HG03097 (cell line): ENCODE results near the gene ABCB6.
"Not testable (repeated sequence)": the region's sequence is repeated elsewhere in the genome, so short reads cannot be mapped to it uniquely, and the experiment has no call there.

ENCODE experiments used
- ATAC-seq: cut with Tn5 transposase; IDR thresholded peaks from one replicate; pipeline ENCODE4 v1.9.1; 2021; ENCODE audit not compliant: unreplicated experiment, low FRiP score

Gene ABCB6

DNA sequence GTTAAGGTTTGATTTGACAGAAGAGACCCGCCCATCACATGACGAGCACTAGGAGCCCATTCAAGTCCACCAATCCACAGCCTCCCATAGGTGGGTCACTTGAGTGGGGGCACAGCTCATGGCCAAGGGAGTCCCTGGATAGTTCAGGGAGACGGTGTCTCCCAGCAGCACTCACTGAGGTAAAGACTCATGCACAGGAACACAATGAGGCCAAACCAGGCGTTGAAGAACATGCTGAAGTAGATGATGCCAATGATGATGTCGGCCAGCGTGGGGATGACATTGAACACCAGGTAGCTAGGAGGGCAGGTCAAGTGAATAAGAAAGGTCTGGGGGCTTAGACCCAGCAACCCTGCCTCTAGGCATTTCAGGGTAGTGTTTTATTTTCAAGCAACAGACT lies 4.0 kb downstream of the ABCB6 start:
- ATAC-seq = no peak

DNA sequence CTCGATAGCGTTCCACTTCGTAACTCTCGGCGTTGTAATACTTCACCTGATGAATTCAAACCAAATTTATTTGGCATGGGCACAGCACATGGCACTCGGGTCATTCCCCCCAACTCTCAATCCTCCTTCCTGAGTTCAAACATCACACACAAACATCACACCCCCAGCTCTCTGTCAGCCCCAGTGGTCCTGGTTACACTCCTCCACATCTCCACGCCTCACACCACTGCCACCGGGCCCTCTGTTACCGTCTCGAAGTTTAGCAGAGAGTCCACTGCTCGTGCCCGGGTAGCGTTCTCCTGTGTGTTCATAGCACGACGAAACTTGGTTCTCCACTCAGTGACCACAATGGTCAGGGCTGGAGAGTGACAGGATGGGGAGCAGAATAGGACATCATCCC lies 4.6 kb downstream of the ABCB6 start:
- no peak for ATAC-seq

- ATAC-seq = no peak
These were observed 5.2 kb downstream of the ABCB6 start for GRCh38 chr2:219213486-219214071.

- no peak for ATAC-seq
These were observed 5.7 kb downstream of the ABCB6 start for GRCh38 chr2:219213026-219213415.

GRCh38 chr2:219210886-219211362 lies 7.8 kb downstream of the ABCB6 start:
- ATAC-seq = no peak

- no peak for ATAC-seq
These were observed 8.4 kb downstream of the ABCB6 start for GRCh38 chr2:219210196-219210885.

DNA sequence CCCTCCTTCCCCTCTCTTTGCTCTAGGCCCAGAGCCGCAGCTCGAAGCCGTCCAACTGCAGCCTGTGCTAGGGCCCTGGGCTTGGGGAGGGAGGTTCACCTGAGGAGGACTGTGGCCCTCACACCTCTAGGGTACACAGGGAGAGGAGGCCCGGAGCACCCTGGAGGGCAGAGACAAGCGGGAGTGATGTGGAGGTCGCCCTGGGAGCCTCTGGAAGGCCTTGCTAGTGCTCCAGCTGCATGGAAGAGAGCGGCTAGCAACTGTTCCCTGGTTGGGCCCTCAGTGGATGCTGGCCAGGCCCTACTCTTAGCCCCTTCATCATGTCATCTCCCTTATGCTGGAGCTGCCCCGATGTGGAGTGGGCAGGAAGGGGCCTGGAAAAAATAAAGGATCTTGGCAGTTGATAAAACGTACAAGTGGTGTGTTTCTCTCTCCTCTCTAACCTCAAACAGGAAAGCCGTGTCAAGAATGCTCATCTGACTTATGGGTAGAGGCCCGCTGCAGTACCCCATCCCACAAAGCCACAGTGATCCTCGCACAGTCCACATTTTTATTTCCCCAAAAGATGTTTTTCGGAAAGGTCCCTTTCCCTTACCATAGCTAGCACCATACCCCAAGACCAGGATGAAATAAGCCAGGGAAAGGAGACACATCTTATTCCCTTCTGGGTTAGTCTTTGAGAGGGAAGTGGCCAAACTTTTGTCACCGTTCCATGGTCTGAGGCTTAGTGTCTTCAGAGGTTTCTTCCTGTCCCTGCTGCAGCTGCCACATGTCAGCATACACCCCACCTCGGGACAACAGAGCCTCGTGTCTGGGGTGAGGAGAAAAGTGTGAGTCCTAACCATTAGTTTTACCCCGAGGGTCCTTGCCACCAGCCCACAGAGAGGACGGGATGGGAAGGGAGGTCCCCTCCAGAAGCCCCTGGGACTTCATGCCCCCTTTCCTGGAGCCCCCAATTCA lies 9.2 kb downstream of the ABCB6 start:
- no peak for ATAC-seq

GRCh38 chr2:219207884-219208740 lies 10.6 kb downstream of the ABCB6 start:
- no peak for ATAC-seq

DNA sequence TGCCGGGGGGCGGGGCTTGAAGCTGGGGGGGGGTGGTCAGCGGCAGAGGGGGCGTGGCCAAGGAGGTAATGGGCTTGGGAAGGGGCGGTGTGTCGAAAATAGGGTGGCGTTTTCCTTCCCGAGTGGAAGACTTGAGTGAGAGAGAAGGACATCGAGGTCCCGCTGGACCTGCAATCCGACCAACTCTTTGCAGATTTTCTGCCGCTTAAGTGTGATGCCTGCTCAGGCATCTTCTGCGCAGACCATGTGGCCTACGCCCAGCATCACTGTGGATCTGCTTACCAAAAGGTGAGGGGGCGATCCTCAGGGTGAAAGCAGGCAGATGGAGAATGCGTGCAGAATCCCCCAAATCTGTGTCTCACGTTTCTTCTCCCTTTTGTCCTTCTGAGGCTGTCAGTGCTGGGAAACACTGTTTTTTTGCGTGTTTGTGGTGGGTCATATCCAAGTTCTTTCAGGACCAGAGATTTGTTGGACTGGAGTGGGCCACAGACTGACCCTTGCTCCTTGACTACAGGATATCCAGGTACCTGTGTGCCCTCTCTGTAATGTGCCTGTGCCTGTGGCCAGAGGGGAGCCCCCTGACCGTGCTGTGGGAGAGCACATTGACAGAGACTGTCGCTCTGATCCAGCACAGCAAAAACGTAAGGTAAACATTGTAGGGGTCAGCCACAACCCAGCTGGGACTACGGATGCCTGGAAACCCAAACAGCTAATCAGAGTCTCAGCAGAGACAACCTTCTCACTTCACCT lies 11.4 kb downstream of the ABCB6 start:
- ATAC-seq = no peak

DNA sequence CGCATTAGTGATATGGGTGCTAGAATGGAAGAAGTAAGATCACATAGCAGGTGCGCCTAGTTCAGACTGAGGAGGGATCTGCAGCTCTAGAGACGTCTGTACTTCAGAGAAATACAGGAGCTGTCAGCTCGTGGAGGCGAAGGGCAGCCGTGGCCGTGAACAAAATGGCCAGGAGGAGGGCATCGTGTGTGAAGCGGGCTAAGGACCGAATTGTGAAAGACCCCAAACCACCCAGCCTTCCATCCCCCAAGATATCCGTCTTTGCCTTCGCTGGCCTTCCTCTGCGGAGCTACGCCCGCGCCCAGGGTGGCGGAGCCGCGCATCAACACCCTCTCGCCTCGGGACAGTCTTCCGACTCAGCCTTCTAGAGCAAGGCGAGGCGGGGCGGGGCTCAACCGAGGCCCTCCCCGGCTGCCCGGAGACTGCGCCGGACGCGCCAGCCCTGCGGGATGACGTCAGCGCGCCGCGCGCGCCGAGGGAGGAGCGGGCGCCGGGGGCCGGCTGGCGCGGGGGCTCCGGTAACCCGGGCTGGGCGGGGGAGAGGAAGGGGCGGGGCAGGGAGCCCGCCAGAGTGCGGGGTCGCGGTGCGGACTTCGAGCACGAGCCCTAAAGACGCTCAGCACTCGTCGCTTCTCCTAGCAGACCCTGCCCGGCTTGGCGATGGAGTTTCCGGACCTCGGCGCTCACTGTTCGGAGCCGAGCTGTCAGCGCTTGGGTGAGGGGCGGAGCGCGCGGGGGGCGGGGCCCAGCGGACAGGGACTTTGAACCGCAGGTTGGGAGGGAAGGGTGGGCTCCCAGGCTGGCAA lies 12.2 kb downstream of the ABCB6 start, which contains the start of gene ZFAND2B:
Gene ZFAND2B (plus strand): TSS at position 455 of the 806 bp plus-strand sequence. CDS start 206 bp downstream, at position 661.
- peak; percentile 93 for ATAC-seq

GRCh38 chr2:219205981-219206327 lies 12.8 kb downstream of the ABCB6 start:
- no peak for ATAC-seq

DNA sequence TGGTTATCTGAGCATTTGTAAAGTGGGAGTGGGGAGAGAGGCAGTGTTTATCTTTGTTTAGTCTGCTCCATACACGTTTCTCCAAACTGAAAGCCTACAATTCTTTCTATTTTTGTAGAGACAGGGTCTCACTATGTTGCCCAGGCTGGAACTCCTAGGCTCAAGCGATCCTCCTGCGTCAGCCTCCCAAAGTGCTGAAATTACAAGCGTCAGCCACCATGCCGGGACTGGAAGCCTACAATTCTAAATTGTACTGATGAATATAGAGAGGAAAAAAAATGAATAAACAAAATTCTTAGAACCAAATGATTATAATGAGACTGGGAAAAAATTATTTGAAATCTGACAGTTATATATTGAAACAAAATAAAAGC lies 13.6 kb downstream of the ABCB6 start:
- no peak for ATAC-seq

GRCh38 chr2:219204425-219205164 lies 14.2 kb downstream of the ABCB6 start:
- ATAC-seq = no peak

- not testable (repeated sequence) for ATAC-seq
These were observed 17.4 kb downstream of the ABCB6 start for GRCh38 chr2:219201331-219201730.

DNA sequence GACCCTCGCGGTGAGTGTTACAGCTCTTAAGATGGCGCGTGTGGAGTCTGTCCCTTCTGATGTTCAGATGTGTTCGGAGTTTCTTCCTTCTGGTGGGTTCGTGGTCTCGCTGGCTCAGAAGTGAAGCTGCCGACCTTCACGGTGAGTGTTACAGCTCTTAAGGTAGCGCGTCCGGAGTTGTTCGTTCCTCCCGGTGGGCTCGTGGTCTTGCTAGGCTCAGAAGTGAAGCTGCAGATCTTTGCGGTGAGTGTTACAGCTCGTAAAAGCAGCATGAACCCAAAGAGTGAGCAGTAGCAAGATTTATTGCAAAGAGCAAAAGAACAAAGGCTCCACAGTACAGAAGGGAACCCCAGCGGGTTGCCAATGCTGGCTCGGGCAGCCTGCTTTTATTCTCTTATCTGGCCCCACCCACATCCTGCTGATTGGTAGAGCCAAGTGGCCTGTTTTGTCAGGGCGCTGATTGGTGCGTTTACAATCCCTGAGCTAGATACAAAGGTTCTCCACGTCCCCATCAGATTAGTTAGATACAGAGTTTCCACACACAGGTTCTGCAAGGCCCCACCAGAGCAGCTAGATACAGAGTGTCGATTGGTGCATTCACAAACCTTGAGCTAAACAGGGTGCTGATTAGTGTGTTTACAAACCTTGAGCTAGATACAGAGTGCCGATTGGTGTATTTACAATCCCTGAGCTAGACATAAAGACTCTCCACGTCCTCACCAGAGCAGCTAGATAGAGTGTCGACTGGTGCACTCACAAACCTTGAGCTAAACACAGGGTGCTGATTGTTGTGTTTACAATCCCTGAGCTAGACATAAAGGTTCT lies 18.0 kb downstream of the ABCB6 start:
- not testable (repeated sequence) for ATAC-seq

DNA sequence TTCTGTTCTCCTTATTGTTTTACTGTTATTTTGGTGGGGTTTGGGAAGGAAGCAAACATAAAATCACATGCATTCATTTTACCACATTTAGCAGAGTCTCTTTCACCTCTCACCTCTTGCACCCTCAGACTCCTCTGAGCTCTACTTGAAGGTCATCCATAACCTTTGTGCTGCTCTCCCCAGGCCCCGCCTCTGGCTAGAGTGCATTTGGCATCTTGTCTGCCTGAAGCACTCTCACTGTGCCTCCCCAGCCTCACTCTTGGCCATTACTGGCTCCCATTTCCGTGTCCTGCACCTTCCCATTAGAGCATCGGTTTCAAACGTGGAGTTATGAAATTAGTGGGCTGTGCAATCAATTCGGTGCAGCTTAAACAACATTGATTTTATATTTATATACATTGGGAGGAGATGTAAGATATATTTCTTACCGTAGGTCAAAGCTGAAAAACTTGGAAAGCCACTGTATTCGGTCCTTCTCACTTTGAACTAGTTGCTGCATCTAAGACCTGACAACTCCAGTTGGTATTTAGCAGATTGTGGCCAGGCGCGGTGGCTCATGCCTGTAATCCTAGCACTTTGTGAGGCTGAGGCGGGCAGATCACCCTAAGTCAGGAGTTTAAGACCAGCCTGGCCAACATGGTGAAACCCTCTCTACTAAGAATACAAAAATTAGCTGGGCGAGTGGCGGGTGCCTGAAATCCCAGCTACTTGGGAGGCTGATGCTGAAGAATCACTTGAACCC lies 19.1 kb downstream of the ABCB6 start:
- ATAC-seq = no peak

GRCh38 chr2:219198974-219199373 lies 19.8 kb downstream of the ABCB6 start:
- ATAC-seq = no peak
